ENCODE results near the gene ZDHHC13. TPM values are rescaled to one million over a fixed set of nuclear protein-coding genes. Genes with fewer than 3 reads are reported as not detected.

ZDHHC13 gene
- total and polyA plus RNA-seq, 2 of the 8 experiments (the other 6 are each of a cell fraction or from before 2014, with no cell fraction given), result 22.4 to 24.1 TPM

DNA sequence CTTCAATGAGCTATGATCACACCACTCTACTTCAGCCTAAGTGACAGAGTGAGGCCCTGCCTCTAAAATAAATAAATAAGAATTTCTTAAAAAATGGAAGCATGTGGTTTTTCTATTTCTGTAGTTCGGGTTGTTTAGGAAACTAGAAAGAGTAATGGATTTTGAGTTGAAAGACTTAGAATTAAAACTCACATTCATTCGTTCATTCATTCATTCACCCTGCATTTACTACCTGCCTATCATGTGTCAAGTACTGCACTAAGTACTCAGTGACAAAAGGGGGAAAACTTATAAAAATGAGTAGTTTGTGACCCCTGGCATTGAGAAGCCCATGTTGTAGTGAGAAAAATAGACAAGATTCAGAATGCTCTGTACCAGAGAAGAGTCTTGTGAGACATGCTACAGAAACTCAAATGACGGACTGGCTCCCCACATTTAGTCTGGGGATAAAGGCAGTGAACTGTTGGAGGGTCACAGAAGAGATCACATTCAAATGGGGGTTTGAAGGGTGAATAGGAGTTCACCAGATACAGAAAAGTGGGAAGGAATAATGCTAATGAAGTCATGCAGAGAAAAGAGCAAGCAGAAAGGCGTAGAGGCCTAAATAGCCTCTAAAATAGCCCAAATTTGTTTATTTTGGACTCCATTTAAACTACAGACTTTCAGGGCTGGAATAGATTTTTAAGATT is 77.8 kb downstream of the ZDHHC13 start:
- H3K9ac ChIP-seq (replicated peaks in 1 of 4; ENCODE audit: extremely low read depth in 1 of 4, low read depth in 3 of 4, low read length in 3 of 4), result no peak overlapping the region
- H4K20me1 ChIP-seq (replicated peaks in 1 of 2; ENCODE audit: control insufficient read depth in 1 of 2, insufficient read depth in 2 of 2, low read length in 2 of 2), result no peaks in the 10 kb centered on the region
- H2BK20ac ChIP-seq (ENCODE audit: low read length), result no peak overlapping the region
- no peak overlapping the region for H3K4me3 ChIP-seq (ENCODE audit: extremely low read depth in 1 of 4, insufficient read depth in 2 of 4, low read depth in 3 of 4, low read length in 4 of 4)
- H3K23ac ChIP-seq (ENCODE audit: insufficient read length), result no peak overlapping the region
- no peaks in the 10 kb centered on the region for H3K79me2 ChIP-seq (ENCODE audit: control insufficient read depth in 1 of 2, insufficient read depth in 2 of 2, low read length in 2 of 2)
- no peak overlapping the region for H2AK5ac ChIP-seq (ENCODE audit: low read depth, low read length)
- DNase-seq (ENCODE audit: low read depth in 1 of 2, low spot score in 2 of 2) (no peak), FAIRE-seq (no peak)
- no peak overlapping the region for H4K8ac ChIP-seq (ENCODE audit: extremely low read depth, insufficient read depth, low read length)
- H3K27me3 ChIP-seq (replicated peaks in 1 of 4; ENCODE audit: control insufficient read depth in 3 of 4, extremely low read depth in 1 of 4, insufficient read depth in 3 of 4, low read length in 3 of 4), result no peaks in the 10 kb centered on the region
- WGBS, 2 experiments (ENCODE audit: extremely low coverage in 1 of 2, insufficient coverage in 1 of 2, insufficient read length in 1 of 2, insufficient replicate concordance in 2 of 2, low coverage in 1 of 2, low lambda C conversion rate in 2 of 2, missing lambda C conversion rate in 1 of 2), result 85% methylated on average over 4 of the region's 4 CpGs; no CpG with 5 or more reads in 1 of the 2 experiments
- H2BK5ac ChIP-seq (ENCODE audit: low read depth, low read length), result no peak overlapping the region
- no peak overlapping the region for H2BK15ac ChIP-seq (ENCODE audit: low read length)
- no peaks in the 10 kb centered on the region for H3K4me1 ChIP-seq (replicated peaks in 1 of 4; ENCODE audit: control insufficient read depth in 3 of 4, insufficient read depth in 4 of 4, low read length in 3 of 4)
- no peak overlapping the region for H2BK12ac ChIP-seq (ENCODE audit: low read depth, low read length)
- H2BK120ac ChIP-seq (replicated peaks; ENCODE audit: low read depth, low read length), result no peak overlapping the region
- H3K4ac ChIP-seq (replicated peaks; ENCODE audit: insufficient read length, low read depth, low read length), result no peak overlapping the region
- no peak overlapping the region for H3K4me2 ChIP-seq (ENCODE audit: insufficient read depth in 1 of 2, low read depth in 2 of 2, low read length in 2 of 2)
- H3K27ac ChIP-seq (ENCODE audit: low read depth, low read length), result no peak overlapping the region
- H3K79me1 ChIP-seq (ENCODE audit: low read depth, low read length), result no peaks in the 10 kb centered on the region
- ChIA-PET CTCF (ENCODE audit: partially characterized antibody) (interaction anchor here (0.9 kb wide), 1 partner anchor 404 kb away, joined by 3 read pairs; no protein-coding TSS in a partner anchor), POLR2A (ENCODE audit: partially characterized antibody) (no interaction called here)
- no peaks in the 10 kb centered on the region for H3K23me2 ChIP-seq (ENCODE audit: low read depth, low read length)
- no peak overlapping the region for H3K18ac ChIP-seq (ENCODE audit: extremely low read depth, low read length)
- no peaks in the 10 kb centered on the region for H3K36me3 ChIP-seq (ENCODE audit: control insufficient read depth in 2 of 4, insufficient read depth in 4 of 4, low read length in 3 of 4)
- H4K5ac ChIP-seq (ENCODE audit: insufficient read length, low read depth, low read length), result no peak overlapping the region
- no peak overlapping the region for H3K14ac ChIP-seq (ENCODE audit: insufficient read length)
- H2AFZ ChIP-seq (ENCODE audit: low read length), result no peak overlapping the region
- no peak overlapping the region for H3K56ac ChIP-seq (replicated peaks; ENCODE audit: insufficient read length, low read depth, low read length)
- no peak overlapping the region for H4K91ac ChIP-seq (replicated peaks; ENCODE audit: insufficient read length, low read length)
- no peaks in the 10 kb centered on the region for H3K9me3 ChIP-seq (ENCODE audit: insufficient read depth in 2 of 2, low read depth in 1 of 2, low read length in 1 of 2)
- no peak for TF ChIP-seq PHF8 (conservative IDR thresholded peaks at IDR 0.05; ENCODE audit: low read depth, low read length)
- TF ChIP-seq, protein P1, sequence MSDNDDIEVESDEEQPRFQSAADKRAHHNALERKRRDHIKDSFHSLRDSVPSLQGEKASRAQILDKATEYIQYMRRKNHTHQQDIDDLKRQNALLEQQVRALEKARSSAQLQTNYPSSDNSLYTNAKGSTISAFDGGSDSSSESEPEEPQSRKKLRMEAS (IDR thresholded peaks at IDR 0.05), result no peak
- TF ChIP-seq SRF (IDR thresholded peaks at IDR 0.05; ENCODE audit: low read depth, low read length), result no peak
- no peak for TF ChIP-seq CBX8 (IDR thresholded peaks at IDR 0.05; ENCODE audit: borderline replicate concordance, low read depth, low read length)
- no peak for TF ChIP-seq RAD21 (IDR thresholded peaks at IDR 0.05 in 1 of 2, conservative IDR thresholded peaks at IDR 0.05 in 1 of 2; ENCODE audit: low read depth in 2 of 2, low read length in 2 of 2)
- TF ChIP-seq RNF2 (IDR thresholded peaks at IDR 0.05; ENCODE audit: borderline replicate concordance, low read depth, low read length, missing control alignments, poor library complexity, severe bottlenecking), result no peak
